SHP77 (cell line): ENCODE data around the gene TPCN1.

Source experiments
- DNase-seq, 2 experiments: peaks; one replicate each; lab custom pipeline; 2025; lab: John Stamatoyannopoulos, UW

TPCN1 gene

GRCh38 chr12:113224955-113225354, 3.7 kb downstream of the TPCN1 start:
- DNase-seq = no peak

- DNase-seq = no peak
Measured at GRCh38 chr12:113226696-113227568, 5.7 kb downstream of the TPCN1 start.

GRCh38 chr12:113227686-113228391, 6.6 kb downstream of the TPCN1 start:
- DNase-seq = no peak

GRCh38 chr12:113228394-113229028, 7.2 kb downstream of the TPCN1 start:
- DNase-seq = no peak

- DNase-seq = no peak
Measured at GRCh38 chr12:113230315-113231234, 9.3 kb downstream of the TPCN1 start.

- no peak for DNase-seq
Measured at GRCh38 chr12:113231235-113232088, 10.2 kb downstream of the TPCN1 start.

GRCh38 chr12:113232089-113232839, 11.0 kb downstream of the TPCN1 start:
- no peak for DNase-seq

- DNase-seq = peak; percentile 85 to 94
Measured at GRCh38 chr12:113232840-113233585, 11.7 kb downstream of the TPCN1 start.

GRCh38 chr12:113233967-113234366, 12.7 kb downstream of the TPCN1 start:
- no peak for DNase-seq

GRCh38 chr12:113234483-113234882, 13.2 kb downstream of the TPCN1 start:
- DNase-seq = no peak

GRCh38 chr12:113235976-113236375, 14.7 kb downstream of the TPCN1 start:
- DNase-seq = no peak

- no peak for DNase-seq
Measured at GRCh38 chr12:113236539-113237399, 15.5 kb downstream of the TPCN1 start.

GRCh38 chr12:113237748-113238147, 16.5 kb downstream of the TPCN1 start:
- no peak for DNase-seq

- no peak for DNase-seq
Measured at GRCh38 chr12:113238309-113238708, 17.0 kb downstream of the TPCN1 start.

- no peak for DNase-seq
Measured at GRCh38 chr12:113239288-113239771, 18.1 kb downstream of the TPCN1 start.

- DNase-seq = no peak
Measured at GRCh38 chr12:113239811-113240331, 18.6 kb downstream of the TPCN1 start.

GRCh38 chr12:113240395-113240794, 19.1 kb downstream of the TPCN1 start:
- no peak for DNase-seq
